HepG2 (cell line): ENCODE data around the gene WEE1. TPM values are rescaled to one million over a fixed set of nuclear protein-coding genes. Genes with fewer than 3 reads are reported as not detected.

Source experiments
- AKAP8 ChIP-seq: sonication (generic); formaldehyde crosslinking; IDR thresholded peaks from 2 replicates; pipeline ENCODE4 v1.5.1; 2020; ENCODE audit warnings: mild to moderate bottlenecking, missing genetic modification reagents
- BORCS8-MEF2B ChIP-seq: sonication (generic); formaldehyde crosslinking; IDR thresholded peaks from 2 replicates; pipeline ENCODE4 v1.8.0; 2022; ENCODE audit warnings: mild to moderate bottlenecking, missing genetic modification reagents
- HOXA7 ChIP-seq: sonication (generic); formaldehyde crosslinking; IDR thresholded peaks from 2 replicates; pipeline ENCODE4 v1.8.1; 2022; ENCODE audit warnings: mild to moderate bottlenecking, missing genetic modification reagents, moderate library complexity
- KLF9 ChIP-seq: IDR thresholded peaks from 2 replicates; pipeline ENCODE4 v1.6.1; 2016; ENCODE audit warnings: low read depth
- PPARG ChIP-seq: conservative IDR thresholded peaks from 2 replicates; pipeline ENCODE4 v1.6.1; 2016; ENCODE audit warnings: missing biosample characterization, missing genetic modification reagents
- SALL1 ChIP-seq: sonication (generic); formaldehyde crosslinking; IDR thresholded peaks from 2 replicates; pipeline ENCODE4 v1.8.0; 2022; ENCODE audit warnings: mild to moderate bottlenecking, missing genetic modification reagents
- SP1 ChIP-seq, 2 experiments: fragments of 450-650 bp in 1 of 2; sonication (generic) in 1 of 2; formaldehyde crosslinking in 1 of 2; IDR thresholded peaks; 2 replicates each; pipeline versions ENCODE4 v1.4.0 to v1.6.1; 2016 to 2020; ENCODE audit warnings: missing genetic modification reagents in 1 of 2
- TAF1 ChIP-seq: sonication (generic); formaldehyde crosslinking; IDR thresholded peaks from 2 replicates; pipeline ENCODE4 v1.4.0; 2020; ENCODE audit warnings: missing genetic modification reagents
- TCF7 ChIP-seq: sonication (generic); IDR thresholded peaks from 2 replicates; pipeline ENCODE4 v1.6.1; 2016; ENCODE audit warnings: antibody characterized with exemption, low read depth
- ZKSCAN5 ChIP-seq: sonication (generic); formaldehyde crosslinking; IDR thresholded peaks from 2 replicates; pipeline ENCODE4 v1.5.1; 2020; ENCODE audit warnings: mild to moderate bottlenecking, missing genetic modification reagents
- ZNF772 ChIP-seq: sonication (generic); formaldehyde crosslinking; IDR thresholded peaks from 2 replicates; pipeline ENCODE4 v1.5.0; 2020; ENCODE audit warnings: mild to moderate bottlenecking, missing genetic modification reagents
- polyA plus RNA-seq, 8 experiments: library from polyadenylated mRNA; depleted of rRNA in 3 of 8; stranded (reverse) in 7 of 8; unstranded in 1 of 8; fragments of >200 nt; fragmentation: Illumina TruSeq in 4 of 8; extraction: Trizol in 4 of 8; gene quantifications; 2 replicates each; pipeline versions ENCODE4 v1.2.1 to v1.2.3, GENCODE V29; 2011 to 2016; ENCODE audit warnings: low read depth in 4 of 8, missing spikeins in 1 of 8, mixed read lengths in 1 of 8; ENCODE audit not compliant: insufficient read depth in 1 of 8
- total RNA-seq, 5 experiments: library from RNA; depleted of rRNA; stranded (reverse); fragments of >200 nt; fragmentation: Illumina TruSeq; extraction: Trizol; gene quantifications; 2 replicates each; pipeline ENCODE4 v1.2.3, GENCODE V29; 2016; ENCODE audit warnings: low read depth in 1 of 5
- TF ChIP-seq, protein P1 (sequence below), 2 experiments: sonication (generic) in 1 of 2; formaldehyde crosslinking in 1 of 2; IDR thresholded peaks; 2 replicates each; pipeline versions ENCODE4 v1.6.1 to v1.9.0; 2014 to 2022; ENCODE audit warnings: antibody characterized with exemption in 1 of 2, borderline replicate concordance in 1 of 2, inconsistent platforms in 1 of 2, low read depth in 1 of 2, missing genetic modification reagents in 1 of 2
- TF ChIP-seq, protein P2 (sequence below): sonication (generic); formaldehyde crosslinking; IDR thresholded peaks from 2 replicates; pipeline ENCODE4 v1.5.0; 2020; ENCODE audit warnings: mild to moderate bottlenecking, missing genetic modification reagents, moderate library complexity
- TF ChIP-seq, protein P3 (sequence below): sonication (generic); formaldehyde crosslinking; IDR thresholded peaks from 2 replicates; pipeline ENCODE4 v1.5.0; 2020; ENCODE audit warnings: missing genetic modification reagents
- TF ChIP-seq, protein P4 (sequence below): sonication (generic); formaldehyde crosslinking; IDR thresholded peaks from 2 replicates; pipeline ENCODE4 v1.5.1; 2020; ENCODE audit warnings: missing genetic modification reagents, mild to moderate bottlenecking, borderline replicate concordance
- TF ChIP-seq, protein P5 (sequence below): sonication (generic); formaldehyde crosslinking; IDR thresholded peaks from 2 replicates; pipeline ENCODE4 v1.5.0; 2020; ENCODE audit warnings: missing genetic modification reagents

Gene WEE1
- total and polyA plus RNA-seq, 2 of the 13 experiments (the other 11 are each of a cell fraction or from before 2014, with no cell fraction given) = 31.4 to 63.7 TPM

DNA sequence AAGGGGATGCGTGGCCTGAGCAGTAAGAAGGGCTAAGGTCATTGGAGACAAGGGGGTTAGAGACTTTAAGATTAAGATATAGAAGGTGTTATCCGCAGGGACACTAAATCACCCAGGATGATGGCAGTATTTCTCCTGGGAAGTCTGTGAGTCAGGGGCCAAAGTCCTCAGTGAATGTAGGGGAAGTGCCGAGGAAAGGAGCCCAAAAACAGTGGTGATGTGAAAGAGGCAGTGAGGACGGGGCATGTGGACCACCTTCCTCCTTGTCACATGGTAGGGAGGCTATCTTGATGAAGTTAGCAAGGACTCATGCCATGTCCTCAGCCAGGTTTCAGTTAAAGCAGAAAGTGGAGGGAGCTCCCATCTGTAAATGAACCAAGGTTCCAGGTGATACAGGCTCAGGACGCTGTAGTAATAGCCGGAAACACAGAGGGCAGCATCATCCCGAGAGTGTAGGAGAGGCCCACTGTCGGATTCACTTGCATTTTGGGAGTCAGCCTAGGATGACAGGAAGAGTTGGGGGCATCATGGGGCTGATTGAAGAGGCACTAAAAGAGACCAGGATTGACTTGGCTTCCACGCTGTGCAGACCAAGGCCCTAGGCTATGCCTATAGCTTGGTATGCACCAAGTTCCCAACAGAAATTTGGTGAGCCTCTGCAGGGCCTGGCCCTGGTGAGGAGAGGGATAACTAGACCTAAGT lies 33.5 kb downstream of the WEE1 start (continued):
- TF ChIP-seq TCF7 (no peak), SP1 (IDR thresholded peaks at IDR 0.05) (no peak), SP1 (CRISPR knock-in tag; IDR thresholded peaks at IDR 0.05) (no peak), SALL1 (no peak), BORCS8-MEF2B (CRISPR knock-in tag) (0 out of 2 replicates have a peak, but pooled peaks have one; percentile 21), KLF9 (no peak), ZNF772 (CRISPR knock-in tag) (0 out of 2 replicates have a peak, but pooled peaks have one; percentile 34), ZKSCAN5 (CRISPR knock-in tag) (no peak), HOXA7 (no peak), AKAP8 (peak; percentile 55; the same call in 1 of the 2 replicates), TAF1 (0 out of 2 replicates have a peak, but pooled peaks have one; percentile 27), PPARG (no peak)
- TF ChIP-seq, protein P1, sequence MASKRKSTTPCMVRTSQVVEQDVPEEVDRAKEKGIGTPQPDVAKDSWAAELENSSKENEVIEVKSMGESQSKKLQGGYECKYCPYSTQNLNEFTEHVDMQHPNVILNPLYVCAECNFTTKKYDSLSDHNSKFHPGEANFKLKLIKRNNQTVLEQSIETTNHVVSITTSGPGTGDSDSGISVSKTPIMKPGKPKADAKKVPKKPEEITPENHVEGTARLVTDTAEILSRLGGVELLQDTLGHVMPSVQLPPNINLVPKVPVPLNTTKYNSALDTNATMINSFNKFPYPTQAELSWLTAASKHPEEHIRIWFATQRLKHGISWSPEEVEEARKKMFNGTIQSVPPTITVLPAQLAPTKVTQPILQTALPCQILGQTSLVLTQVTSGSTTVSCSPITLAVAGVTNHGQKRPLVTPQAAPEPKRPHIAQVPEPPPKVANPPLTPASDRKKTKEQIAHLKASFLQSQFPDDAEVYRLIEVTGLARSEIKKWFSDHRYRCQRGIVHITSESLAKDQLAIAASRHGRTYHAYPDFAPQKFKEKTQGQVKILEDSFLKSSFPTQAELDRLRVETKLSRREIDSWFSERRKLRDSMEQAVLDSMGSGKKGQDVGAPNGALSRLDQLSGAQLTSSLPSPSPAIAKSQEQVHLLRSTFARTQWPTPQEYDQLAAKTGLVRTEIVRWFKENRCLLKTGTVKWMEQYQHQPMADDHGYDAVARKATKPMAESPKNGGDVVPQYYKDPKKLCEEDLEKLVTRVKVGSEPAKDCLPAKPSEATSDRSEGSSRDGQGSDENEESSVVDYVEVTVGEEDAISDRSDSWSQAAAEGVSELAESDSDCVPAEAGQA (IDR thresholded peaks at IDR 0.05; ENCODE audit: low read depth) = no peak
- TF ChIP-seq, protein P1 (CRISPR knock-in tag; IDR thresholded peaks at IDR 0.05; ENCODE audit: borderline replicate concordance) = no peak
- TF ChIP-seq, protein P2, sequence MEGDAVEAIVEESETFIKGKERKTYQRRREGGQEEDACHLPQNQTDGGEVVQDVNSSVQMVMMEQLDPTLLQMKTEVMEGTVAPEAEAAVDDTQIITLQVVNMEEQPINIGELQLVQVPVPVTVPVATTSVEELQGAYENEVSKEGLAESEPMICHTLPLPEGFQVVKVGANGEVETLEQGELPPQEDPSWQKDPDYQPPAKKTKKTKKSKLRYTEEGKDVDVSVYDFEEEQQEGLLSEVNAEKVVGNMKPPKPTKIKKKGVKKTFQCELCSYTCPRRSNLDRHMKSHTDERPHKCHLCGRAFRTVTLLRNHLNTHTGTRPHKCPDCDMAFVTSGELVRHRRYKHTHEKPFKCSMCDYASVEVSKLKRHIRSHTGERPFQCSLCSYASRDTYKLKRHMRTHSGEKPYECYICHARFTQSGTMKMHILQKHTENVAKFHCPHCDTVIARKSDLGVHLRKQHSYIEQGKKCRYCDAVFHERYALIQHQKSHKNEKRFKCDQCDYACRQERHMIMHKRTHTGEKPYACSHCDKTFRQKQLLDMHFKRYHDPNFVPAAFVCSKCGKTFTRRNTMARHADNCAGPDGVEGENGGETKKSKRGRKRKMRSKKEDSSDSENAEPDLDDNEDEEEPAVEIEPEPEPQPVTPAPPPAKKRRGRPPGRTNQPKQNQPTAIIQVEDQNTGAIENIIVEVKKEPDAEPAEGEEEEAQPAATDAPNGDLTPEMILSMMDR (CRISPR knock-in tag) = peak; percentile 72
- TF ChIP-seq, protein P3, sequence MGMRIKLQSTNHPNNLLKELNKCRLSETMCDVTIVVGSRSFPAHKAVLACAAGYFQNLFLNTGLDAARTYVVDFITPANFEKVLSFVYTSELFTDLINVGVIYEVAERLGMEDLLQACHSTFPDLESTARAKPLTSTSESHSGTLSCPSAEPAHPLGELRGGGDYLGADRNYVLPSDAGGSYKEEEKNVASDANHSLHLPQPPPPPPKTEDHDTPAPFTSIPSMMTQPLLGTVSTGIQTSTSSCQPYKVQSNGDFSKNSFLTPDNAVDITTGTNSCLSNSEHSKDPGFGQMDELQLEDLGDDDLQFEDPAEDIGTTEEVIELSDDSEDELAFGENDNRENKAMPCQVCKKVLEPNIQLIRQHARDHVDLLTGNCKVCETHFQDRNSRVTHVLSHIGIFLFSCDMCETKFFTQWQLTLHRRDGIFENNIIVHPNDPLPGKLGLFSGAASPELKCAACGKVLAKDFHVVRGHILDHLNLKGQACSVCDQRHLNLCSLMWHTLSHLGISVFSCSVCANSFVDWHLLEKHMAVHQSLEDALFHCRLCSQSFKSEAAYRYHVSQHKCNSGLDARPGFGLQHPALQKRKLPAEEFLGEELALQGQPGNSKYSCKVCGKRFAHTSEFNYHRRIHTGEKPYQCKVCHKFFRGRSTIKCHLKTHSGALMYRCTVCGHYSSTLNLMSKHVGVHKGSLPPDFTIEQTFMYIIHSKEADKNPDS (CRISPR knock-in tag) = no peak
- TF ChIP-seq, protein P4, sequence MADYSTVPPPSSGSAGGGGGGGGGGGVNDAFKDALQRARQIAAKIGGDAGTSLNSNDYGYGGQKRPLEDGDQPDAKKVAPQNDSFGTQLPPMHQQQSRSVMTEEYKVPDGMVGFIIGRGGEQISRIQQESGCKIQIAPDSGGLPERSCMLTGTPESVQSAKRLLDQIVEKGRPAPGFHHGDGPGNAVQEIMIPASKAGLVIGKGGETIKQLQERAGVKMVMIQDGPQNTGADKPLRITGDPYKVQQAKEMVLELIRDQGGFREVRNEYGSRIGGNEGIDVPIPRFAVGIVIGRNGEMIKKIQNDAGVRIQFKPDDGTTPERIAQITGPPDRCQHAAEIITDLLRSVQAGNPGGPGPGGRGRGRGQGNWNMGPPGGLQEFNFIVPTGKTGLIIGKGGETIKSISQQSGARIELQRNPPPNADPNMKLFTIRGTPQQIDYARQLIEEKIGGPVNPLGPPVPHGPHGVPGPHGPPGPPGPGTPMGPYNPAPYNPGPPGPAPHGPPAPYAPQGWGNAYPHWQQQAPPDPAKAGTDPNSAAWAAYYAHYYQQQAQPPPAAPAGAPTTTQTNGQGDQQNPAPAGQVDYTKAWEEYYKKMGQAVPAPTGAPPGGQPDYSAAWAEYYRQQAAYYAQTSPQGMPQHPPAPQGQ (CRISPR knock-in tag) = no peak
- TF ChIP-seq, protein P5, sequence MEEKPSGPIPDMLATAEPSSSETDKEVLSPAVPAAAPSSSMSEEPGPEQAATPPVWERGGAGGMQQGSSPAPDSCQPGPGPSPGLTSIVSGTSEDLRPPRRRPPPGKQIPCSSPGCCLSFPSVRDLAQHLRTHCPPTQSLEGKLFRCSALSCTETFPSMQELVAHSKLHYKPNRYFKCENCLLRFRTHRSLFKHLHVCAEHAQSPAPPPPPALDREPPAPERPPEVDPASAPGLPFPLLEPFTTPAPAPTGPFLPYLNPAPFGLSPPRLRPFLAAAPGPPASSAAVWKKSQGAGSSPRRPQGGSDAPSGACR = no peak
